SK-N-SH (cell line): ENCODE measurements around the gene MGAT5B. TPM values are rescaled to one million over a fixed set of nuclear protein-coding genes. Genes with fewer than 3 reads are reported as not detected.

Experiments used
- CTCF ChIA-PET: fragments of 300-600, 350-600 bp; formaldehyde crosslinking; extraction: SDS; loops from one replicate; lab custom pipeline; 2021; lab: Yijun Ruan, JAX
- POLR2A ChIA-PET: fragments of 350-600 bp; sonication (Branson Sonifier 250); formaldehyde crosslinking; extraction: SDS; loops from one replicate; lab custom pipeline; 2020; ENCODE audit warnings: antibody characterized with exemption, inconsistent platforms; lab: Yijun Ruan, JAX
- DNase-seq: peaks from one replicate; pipeline ENCODE4 v3.0.0; 2012
- H2AFZ ChIP-seq: fragments of 200-600 bp; sonication (generic); 2 replicates; pipeline ENCODE4 v1.8.1; 2016; ENCODE audit warnings: antibody characterized with exemption, mild to moderate bottlenecking, low read depth
- H3F3A ChIP-seq: fragments of 200-600 bp; sonication (generic); replicated peaks from 2 replicates; pipeline ENCODE3; 2016; ENCODE audit warnings: antibody characterized with exemption, mild to moderate bottlenecking; ENCODE audit not compliant: insufficient read depth
- H3K27ac ChIP-seq, 2 experiments: fragments of 200-500 bp in 1 of 2; fragments of 200-600 bp in 1 of 2; sonication (Bioruptor generic) in 1 of 2; sonication (generic), shearing (Covaris generic) in 1 of 2; 2 replicates each; pipeline versions ENCODE4 v1.5.1 to v1.6.1; 2014 to 2016; ENCODE audit warnings: low read depth in 2 of 2, inconsistent platforms in 1 of 2, low read length in 1 of 2, mild to moderate bottlenecking in 1 of 2, mixed read lengths in 1 of 2
- H3K27me3 ChIP-seq: fragments of 200-600 bp; sonication (generic), shearing (Covaris generic); 2 replicates; pipeline ENCODE4 v1.6.1; 2016; ENCODE audit warnings: mixed run types; ENCODE audit not compliant: insufficient read depth
- H3K36me3 ChIP-seq, 2 experiments: fragments of 200-500 bp in 1 of 2; fragments of 200-600 bp in 1 of 2; sonication (Bioruptor generic) in 1 of 2; sonication (generic) in 1 of 2; replicated peaks in 1 of 2; 2 replicates each; pipeline versions ENCODE3 to v1.5.1; 2014 to 2016; ENCODE audit warnings: low read length in 1 of 2, mild to moderate bottlenecking in 1 of 2; ENCODE audit not compliant: insufficient read depth in 2 of 2, control insufficient read depth in 1 of 2
- H3K4me1 ChIP-seq, 2 experiments: fragments of 200-500 bp in 1 of 2; fragments of 200-600 bp in 1 of 2; sonication (Bioruptor generic) in 1 of 2; sonication (generic), shearing (Covaris generic) in 1 of 2; 2 replicates each; pipeline versions ENCODE4 v1.5.1 to v1.6.1; 2014 to 2016; ENCODE audit warnings: low read depth in 1 of 2, low read length in 1 of 2, mixed run types in 1 of 2; ENCODE audit not compliant: insufficient read depth in 2 of 2, control insufficient read depth in 1 of 2
- H3K4me2 ChIP-seq: fragments of 200-600 bp; sonication (generic), shearing (Covaris generic); 2 replicates; pipeline ENCODE4 v1.6.1; 2017; ENCODE audit warnings: mixed run types
- H3K4me3 ChIP-seq, 2 experiments: fragments of 200-500 bp in 1 of 2; fragments of 200-600 bp in 1 of 2; sonication (Bioruptor generic) in 1 of 2; sonication (generic), shearing (Covaris generic) in 1 of 2; 2 replicates each; pipeline versions ENCODE4 v1.5.1 to v1.8.1; 2014 to 2016; ENCODE audit warnings: low read depth in 2 of 2, inconsistent platforms in 1 of 2, low read length in 1 of 2, mild to moderate bottlenecking in 1 of 2, mixed read lengths in 1 of 2, moderate library complexity in 1 of 2
- H3K79me2 ChIP-seq: fragments of 200-600 bp; sonication (generic); 2 replicates; pipeline ENCODE4 v1.8.1; 2017; ENCODE audit warnings: mild to moderate bottlenecking; ENCODE audit not compliant: insufficient read depth
- H3K9ac ChIP-seq: fragments of 200-600 bp; sonication (generic); 2 replicates; pipeline ENCODE4 v1.6.1; 2017; ENCODE audit warnings: mixed run types
- H3K9me2 ChIP-seq: fragments of 200-600 bp; sonication (generic); 2 replicates; pipeline ENCODE4 v1.6.1; 2017; ENCODE audit warnings: mixed run types
- H3K9me3 ChIP-seq: fragments of 200-600 bp; sonication (generic); 2 replicates; pipeline ENCODE4 v1.6.1; 2017; ENCODE audit warnings: mixed run types, mild to moderate bottlenecking, moderate library complexity
- H4K20me1 ChIP-seq: fragments of 200-600 bp; sonication (generic); 2 replicates; pipeline ENCODE4 v1.6.1; 2017; ENCODE audit warnings: mild to moderate bottlenecking, mixed run types; ENCODE audit not compliant: insufficient read depth
- FOXM1 ChIP-seq: IDR thresholded peaks from 2 replicates; pipeline ENCODE4 v1.4.0; 2012; ENCODE audit warnings: low read depth, mild to moderate bottlenecking
- GABPA ChIP-seq: IDR thresholded peaks from 2 replicates; pipeline ENCODE4 v1.4.0; 2012; ENCODE audit warnings: low read depth, mild to moderate bottlenecking
- GATA2 ChIP-seq: sonication (generic); formaldehyde crosslinking; IDR thresholded peaks from 2 replicates; pipeline ENCODE4 v1.5.0; 2020; ENCODE audit warnings: mild to moderate bottlenecking, missing genetic modification reagents
- JUND ChIP-seq: IDR thresholded peaks from 2 replicates; pipeline ENCODE4 v1.4.0; 2012
- NRF1 ChIP-seq: IDR thresholded peaks from 2 replicates; pipeline ENCODE4 v1.6.1; 2012; ENCODE audit warnings: low read depth, mild to moderate bottlenecking, low read length
- POLR2AphosphoS5 ChIP-seq: IDR thresholded peaks from 2 replicates; pipeline ENCODE4 v1.6.1; 2012; ENCODE audit warnings: low read depth, low read length
- RAD21 ChIP-seq: IDR thresholded peaks from 2 replicates; pipeline ENCODE4 v1.6.1; 2012; ENCODE audit warnings: mild to moderate bottlenecking, low read length
- RCOR1 ChIP-seq: fragments of 150-350 bp; IDR thresholded peaks from 2 replicates; pipeline ENCODE4 v1.6.1; 2017; ENCODE audit warnings: antibody characterized with exemption, low read length
- TAF1 ChIP-seq: IDR thresholded peaks from 2 replicates; pipeline ENCODE4 v1.6.1; 2012; ENCODE audit warnings: low read depth, mild to moderate bottlenecking, low read length, moderate library complexity, borderline replicate concordance
- TEAD4 ChIP-seq: IDR thresholded peaks from 2 replicates; pipeline ENCODE4 v1.4.0; 2012; ENCODE audit warnings: mild to moderate bottlenecking, borderline replicate concordance; ENCODE audit not compliant: insufficient read depth
- YY1 ChIP-seq: IDR thresholded peaks from 2 replicates; pipeline ENCODE4 v1.4.0; 2012; ENCODE audit warnings: low read depth, mild to moderate bottlenecking
- WGBS: methylation state at CpG from one replicate; pipeline ENCODE4 v1.1.6; 2017; ENCODE audit warnings: low lambda C conversion rate; 5-methylcytosine and 5-hydroxymethylcytosine counted together
- polyA plus RNA-seq, 3 experiments: library from polyadenylated mRNA; depleted of rRNA; stranded (reverse); fragments of >200 nt; gene quantifications; 2 replicates each; pipeline ENCODE4 v1.2.3, GENCODE V29; 2012
- TF ChIP-seq, protein P1 (sequence below): fragments of 150-350 bp; IDR thresholded peaks from 2 replicates; pipeline ENCODE4 v1.6.1; 2016; ENCODE audit warnings: mild to moderate bottlenecking, low read depth, low read length
- TF ChIP-seq, protein P2 (sequence below): IDR thresholded peaks from 2 replicates; pipeline ENCODE4 v1.4.0; 2012; ENCODE audit warnings: low read depth
- TF ChIP-seq, protein P3 (sequence below): IDR thresholded peaks from 2 replicates; pipeline ENCODE4 v1.4.0; 2012; ENCODE audit warnings: low read depth, borderline replicate concordance
- TF ChIP-seq, protein P4 (sequence below): IDR thresholded peaks from 2 replicates; pipeline ENCODE4; 2012

MGAT5B gene
- polyA plus RNA-seq, 1 of the 3 experiments (the other 2 are of a cell fraction) = 13.8 TPM

DNA sequence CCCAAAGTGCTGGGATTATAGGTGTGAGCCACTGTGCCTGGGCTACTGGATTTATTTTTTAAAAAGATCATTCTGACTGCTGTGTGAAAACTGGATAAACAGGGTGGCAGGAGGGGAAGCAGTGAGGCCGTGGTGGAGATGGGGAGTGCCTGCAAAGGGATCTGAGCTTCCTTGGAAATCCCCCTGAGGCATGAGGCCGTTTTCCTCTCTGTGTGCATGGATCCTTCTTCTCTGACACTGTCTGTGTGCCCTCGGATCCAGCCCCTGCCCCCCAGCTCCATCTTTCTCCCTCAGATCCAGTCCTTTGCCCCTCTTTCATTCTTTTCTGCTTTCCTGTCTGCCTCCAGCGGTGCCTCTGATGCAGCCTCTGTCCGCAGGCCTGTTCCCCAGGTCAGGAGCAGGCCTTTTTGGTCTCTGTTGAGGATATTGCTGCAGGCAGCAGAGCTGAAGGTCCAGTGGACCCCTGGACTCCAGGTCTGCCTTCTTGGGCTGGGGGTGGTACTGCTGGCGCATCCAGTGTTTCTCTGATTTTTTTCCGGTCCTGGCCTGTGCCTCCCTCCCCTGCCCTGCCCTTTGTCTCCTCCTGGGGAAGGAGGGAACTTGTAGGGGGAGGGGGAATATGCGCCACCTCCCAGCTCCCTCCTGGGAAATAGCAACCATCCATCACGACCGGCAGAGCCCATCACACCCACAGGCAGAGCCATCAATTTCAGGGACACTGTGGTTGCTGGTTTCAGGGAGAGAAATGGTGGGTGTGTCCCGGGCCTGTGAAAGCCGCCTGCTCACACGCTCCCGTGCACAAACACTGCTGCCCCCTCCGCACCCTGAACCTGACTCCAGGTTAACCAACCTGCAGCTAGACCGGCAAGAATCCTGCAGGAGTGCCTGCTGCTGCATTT, 17.0 kb downstream of the MGAT5B start (continued):
- TF ChIP-seq, protein P1, sequence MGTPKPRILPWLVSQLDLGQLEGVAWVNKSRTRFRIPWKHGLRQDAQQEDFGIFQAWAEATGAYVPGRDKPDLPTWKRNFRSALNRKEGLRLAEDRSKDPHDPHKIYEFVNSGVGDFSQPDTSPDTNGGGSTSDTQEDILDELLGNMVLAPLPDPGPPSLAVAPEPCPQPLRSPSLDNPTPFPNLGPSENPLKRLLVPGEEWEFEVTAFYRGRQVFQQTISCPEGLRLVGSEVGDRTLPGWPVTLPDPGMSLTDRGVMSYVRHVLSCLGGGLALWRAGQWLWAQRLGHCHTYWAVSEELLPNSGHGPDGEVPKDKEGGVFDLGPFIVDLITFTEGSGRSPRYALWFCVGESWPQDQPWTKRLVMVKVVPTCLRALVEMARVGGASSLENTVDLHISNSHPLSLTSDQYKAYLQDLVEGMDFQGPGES = no peak
- TF ChIP-seq, all 33 proteins: peak for 0

DNA sequence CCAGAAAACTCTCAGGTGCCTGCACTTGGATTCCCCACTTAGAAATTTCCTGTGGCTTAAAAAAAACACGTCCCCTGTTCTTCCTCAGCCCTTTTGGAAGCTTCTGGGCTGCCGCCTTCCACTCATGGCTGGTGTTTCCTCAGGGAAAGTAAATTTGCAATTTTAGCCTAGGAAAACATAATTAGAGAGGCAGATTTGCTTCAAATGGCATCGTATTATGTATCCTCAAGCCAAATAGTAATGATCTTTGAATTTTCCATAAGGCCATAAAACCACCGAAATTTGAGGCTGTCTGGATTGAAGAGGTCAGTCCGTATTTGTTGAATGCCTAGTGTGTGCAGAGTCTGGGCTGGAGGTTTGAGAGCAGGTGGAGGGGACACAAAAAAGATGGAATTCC, 17.7 kb downstream of the MGAT5B start:
- DNase-seq = no peak
- peaks cover 2 to 4% of the 10 kb centered on the region in 2 experiments for H3K36me3 ChIP-seq
- 95% methylated on average over 5 of the region's 5 CpGs for WGBS

More for the DNA sequence above, 17.7 kb downstream of the MGAT5B start:
- no peak for TF ChIP-seq RAD21
- TF ChIP-seq, protein P2, sequence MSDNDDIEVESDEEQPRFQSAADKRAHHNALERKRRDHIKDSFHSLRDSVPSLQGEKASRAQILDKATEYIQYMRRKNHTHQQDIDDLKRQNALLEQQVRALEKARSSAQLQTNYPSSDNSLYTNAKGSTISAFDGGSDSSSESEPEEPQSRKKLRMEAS = no peak
- TF ChIP-seq, protein P3, sequence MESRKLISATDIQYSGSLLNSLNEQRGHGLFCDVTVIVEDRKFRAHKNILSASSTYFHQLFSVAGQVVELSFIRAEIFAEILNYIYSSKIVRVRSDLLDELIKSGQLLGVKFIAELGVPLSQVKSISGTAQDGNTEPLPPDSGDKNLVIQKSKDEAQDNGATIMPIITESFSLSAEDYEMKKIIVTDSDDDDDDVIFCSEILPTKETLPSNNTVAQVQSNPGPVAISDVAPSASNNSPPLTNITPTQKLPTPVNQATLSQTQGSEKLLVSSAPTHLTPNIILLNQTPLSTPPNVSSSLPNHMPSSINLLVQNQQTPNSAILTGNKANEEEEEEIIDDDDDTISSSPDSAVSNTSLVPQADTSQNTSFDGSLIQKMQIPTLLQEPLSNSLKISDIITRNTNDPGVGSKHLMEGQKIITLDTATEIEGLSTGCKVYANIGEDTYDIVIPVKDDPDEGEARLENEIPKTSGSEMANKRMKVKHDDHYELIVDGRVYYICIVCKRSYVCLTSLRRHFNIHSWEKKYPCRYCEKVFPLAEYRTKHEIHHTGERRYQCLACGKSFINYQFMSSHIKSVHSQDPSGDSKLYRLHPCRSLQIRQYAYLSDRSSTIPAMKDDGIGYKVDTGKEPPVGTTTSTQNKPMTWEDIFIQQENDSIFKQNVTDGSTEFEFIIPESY = no peak
- TF ChIP-seq, protein P1 = no peak
- no peak for TF ChIP-seq RCOR1
- no peak for TF ChIP-seq GATA2
- no peak for TF ChIP-seq JUND
- TF ChIP-seq POLR2AphosphoS5 = no peak
- no peak for TF ChIP-seq GABPA
- TF ChIP-seq TAF1 = no peak
- no peak for TF ChIP-seq YY1
- TF ChIP-seq NRF1 = no peak
- TF ChIP-seq, protein P4, sequence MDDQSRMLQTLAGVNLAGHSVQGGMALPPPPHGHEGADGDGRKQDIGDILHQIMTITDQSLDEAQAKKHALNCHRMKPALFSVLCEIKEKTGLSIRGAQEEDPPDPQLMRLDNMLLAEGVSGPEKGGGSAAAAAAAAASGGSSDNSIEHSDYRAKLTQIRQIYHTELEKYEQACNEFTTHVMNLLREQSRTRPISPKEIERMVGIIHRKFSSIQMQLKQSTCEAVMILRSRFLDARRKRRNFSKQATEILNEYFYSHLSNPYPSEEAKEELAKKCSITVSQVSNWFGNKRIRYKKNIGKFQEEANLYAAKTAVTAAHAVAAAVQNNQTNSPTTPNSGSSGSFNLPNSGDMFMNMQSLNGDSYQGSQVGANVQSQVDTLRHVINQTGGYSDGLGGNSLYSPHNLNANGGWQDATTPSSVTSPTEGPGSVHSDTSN = no peak
- TF ChIP-seq FOXM1 = no peak
- TF ChIP-seq TEAD4 = no peak
- no peaks in the 10 kb centered on the region; the same call in 1 of the 2 replicates for H3K79me2 ChIP-seq
- no peaks in the 10 kb centered on the region; a peak in 1 of 4 replicates for H3K4me1 ChIP-seq
- H2AFZ ChIP-seq = no peak overlapping the region
- H3F3A ChIP-seq = no peaks in the 10 kb centered on the region
- H3K27ac ChIP-seq = no peak overlapping the region
- no peak overlapping the region for H3K9ac ChIP-seq
- no peaks in the 10 kb centered on the region for H3K27me3 ChIP-seq
- ChIA-PET CTCF (interaction anchor here (1.2 to 3.1 kb wide), 4 partner anchors 17 to 170 kb away, joined by 3 to 20 read pairs (median 10); partner anchors contain the start of gene MGAT5B), POLR2A (no interaction called here)
- peaks cover 19% of the 10 kb centered on the region for H4K20me1 ChIP-seq
- no peak overlapping the region for H3K4me3 ChIP-seq
- H3K4me2 ChIP-seq = no peak overlapping the region
- H3K9me2 ChIP-seq = no peaks in the 10 kb centered on the region
- no peaks in the 10 kb centered on the region for H3K9me3 ChIP-seq
